GM23338 (cell line): ENCODE measurements around the gene TRDMT1. TPM values are rescaled to one million over a fixed set of nuclear protein-coding genes. Genes with fewer than 3 reads are reported as not detected.

ENCODE experiments used
- ATAC-seq: fragments of 200-7000 bp; cut with Tn5 transposase; 3 replicates; pipeline ENCODE4 v1.9.1; 2020
- DNase-seq: peaks from one replicate; pipeline ENCODE4 v3.0.0-alpha.2; 2015; ENCODE audit warnings: low spot score
- H2AFZ ChIP-seq: fragments of 200-600 bp; sonication (generic); 2 replicates; pipeline ENCODE4 v1.8.0; 2016; ENCODE audit warnings: antibody characterized with exemption, mild to moderate bottlenecking, moderate library complexity
- H3F3A ChIP-seq: fragments of 200-600 bp; sonication (generic); replicated peaks from 2 replicates; pipeline ENCODE4 v1.8.0; 2017; ENCODE audit warnings: antibody characterized with exemption, mixed run types, low read depth
- H3K27ac ChIP-seq: fragments of 200-600 bp; sonication (generic); 2 replicates; pipeline ENCODE4 v1.6.1; 2016; ENCODE audit warnings: low read depth
- H3K27me3 ChIP-seq: fragments of 200-600 bp; sonication (generic); 2 replicates; pipeline ENCODE4 v1.8.0; 2016; ENCODE audit warnings: mild to moderate bottlenecking, mixed run types, moderate library complexity; ENCODE audit not compliant: insufficient read depth
- H3K36me3 ChIP-seq: fragments of 200-600 bp; sonication (generic); 2 replicates; pipeline ENCODE4 v1.8.0; 2016; ENCODE audit warnings: mild to moderate bottlenecking; ENCODE audit not compliant: insufficient read depth
- H3K4me1 ChIP-seq: fragments of 200-600 bp; sonication (generic); 2 replicates; pipeline ENCODE4 v1.8.0; 2016; ENCODE audit warnings: mild to moderate bottlenecking, moderate library complexity; ENCODE audit not compliant: insufficient read depth
- H3K4me2 ChIP-seq: fragments of 200-600 bp; sonication (generic); 2 replicates; pipeline ENCODE4 v1.7.1; 2017; ENCODE audit warnings: mixed run types
- H3K4me3 ChIP-seq: fragments of 200-600 bp; sonication (generic); 2 replicates; pipeline ENCODE4 v1.6.1; 2016; ENCODE audit warnings: mixed run types
- H3K79me2 ChIP-seq: fragments of 200-600 bp; sonication (generic); replicated peaks from 2 replicates; pipeline ENCODE4 v1.8.0; 2017; ENCODE audit warnings: mild to moderate bottlenecking; ENCODE audit not compliant: insufficient read depth
- H3K9me2 ChIP-seq: fragments of 200-600 bp; sonication (generic); 2 replicates; pipeline ENCODE4 v1.8.0; 2017; ENCODE audit not compliant: insufficient read depth
- H4K20me1 ChIP-seq: fragments of 200-600 bp; sonication (generic); replicated peaks from 2 replicates; pipeline ENCODE4 v1.8.0; 2017; ENCODE audit warnings: mild to moderate bottlenecking; ENCODE audit not compliant: insufficient read depth
- H3K27ac Mint-ChIP-seq: 2 replicates; pipeline ENCODE4 v1.8.0; 2020; ENCODE audit warnings: inconsistent platforms, mild to moderate bottlenecking, moderate library complexity, mixed read lengths
- H3K27me3 Mint-ChIP-seq: 3 replicates; pipeline ENCODE4 v1.8.0; 2022; ENCODE audit warnings: low read depth, mild to moderate bottlenecking, moderate library complexity, mixed read lengths, inconsistent platforms; ENCODE audit not compliant: insufficient read depth, poor library complexity
- H3K36me3 Mint-ChIP-seq: 3 replicates; pipeline ENCODE4 v1.8.0; 2021; ENCODE audit warnings: low read depth, mild to moderate bottlenecking, inconsistent platforms, moderate library complexity, mixed read lengths
- H3K4me1 Mint-ChIP-seq: 3 replicates; pipeline ENCODE4 v1.8.0; 2020; ENCODE audit warnings: mild to moderate bottlenecking, inconsistent platforms, mixed read lengths
- H3K4me3 Mint-ChIP-seq: 3 replicates; pipeline ENCODE4 v1.8.0; 2021; ENCODE audit warnings: moderate library complexity, mild to moderate bottlenecking, inconsistent platforms, mixed read lengths
- H3K9me3 Mint-ChIP-seq: 3 replicates; pipeline ENCODE4 v1.8.0; 2020; ENCODE audit warnings: moderate library complexity, mild to moderate bottlenecking, inconsistent platforms, mixed read lengths
- CREB1 ChIP-seq: fragments of 250-450 bp; sonication (Bioruptor Pico); IDR thresholded peaks from 2 replicates; pipeline ENCODE4 v1.5.0; 2020; ENCODE audit warnings: low read depth, mild to moderate bottlenecking, moderate library complexity
- ETS1 ChIP-seq: IDR thresholded peaks from 2 replicates; pipeline ENCODE4 v1.6.1; 2016; ENCODE audit warnings: antibody characterized with exemption
- EZH2 ChIP-seq: fragments of 200-600 bp; sonication (generic); IDR thresholded peaks from one replicate; pipeline ENCODE4 v1.8.0; 2017; ENCODE audit warnings: antibody characterized with exemption, mild to moderate bottlenecking, low read depth; ENCODE audit not compliant: unreplicated experiment
- EZH2phosphoT487 ChIP-seq: fragments of 200-600 bp; sonication (generic); IDR thresholded peaks from one replicate; pipeline ENCODE4 v1.8.1; 2018; ENCODE audit warnings: antibody characterized with exemption; ENCODE audit not compliant: unreplicated experiment
- JUNB ChIP-seq: IDR thresholded peaks from one replicate; pipeline ENCODE4 v1.6.1; 2016; ENCODE audit warnings: antibody characterized with exemption; ENCODE audit not compliant: unreplicated experiment
- NANOG ChIP-seq: IDR thresholded peaks from 2 replicates; pipeline ENCODE4 v1.6.1; 2016; ENCODE audit warnings: antibody characterized with exemption, borderline replicate concordance
- POLR2AphosphoS5 ChIP-seq: IDR thresholded peaks from 2 replicates; pipeline ENCODE4 v1.6.1; 2016; ENCODE audit warnings: antibody characterized with exemption, low read depth
- STAT1 ChIP-seq: IDR thresholded peaks from one replicate; pipeline ENCODE4 v1.6.1; 2016; ENCODE audit warnings: antibody characterized with exemption; ENCODE audit not compliant: unreplicated experiment
- ZNF114 ChIP-seq: fragments of 250-450 bp; sonication (Bioruptor Pico); IDR thresholded peaks from 2 replicates; pipeline ENCODE4 v1.5.0; 2020; ENCODE audit warnings: mild to moderate bottlenecking, moderate library complexity
- ZNF331 ChIP-seq: fragments of 250-450 bp; sonication (Bioruptor Pico); IDR thresholded peaks from 2 replicates; pipeline ENCODE4 v1.5.0; 2020; ENCODE audit warnings: low read depth, mild to moderate bottlenecking, moderate library complexity
- ZNF462 ChIP-seq: fragments of 250-450 bp; sonication (Bioruptor Pico); IDR thresholded peaks from 2 replicates; pipeline ENCODE4 v1.5.0; 2020; ENCODE audit warnings: mild to moderate bottlenecking, moderate library complexity
- polyA plus RNA-seq: library from polyadenylated mRNA; unstranded; fragments of >200 nt; fragmentation: Nextera tagmentation; extraction: Ambion mirVana; gene quantifications from 2 replicates; pipeline ENCODE4 v1.2.1, GENCODE V29; 2016
- total RNA-seq: library from RNA; depleted of rRNA; stranded (reverse); fragments of >200 nt; shearing (Covaris generic); gene quantifications from 2 replicates; pipeline ENCODE4 v1.2.3, GENCODE V29; 2014
- TF ChIP-seq, protein P1 (sequence below), 2 experiments: fragments of 200-600 bp in 1 of 2; sonication (generic) in 1 of 2; conservative IDR thresholded peaks; 2 replicates each; pipeline versions ENCODE4 v1.5.1 to v1.6.1; 2016 to 2017; ENCODE audit warnings: antibody characterized with exemption in 2 of 2, low read depth in 2 of 2, mild to moderate bottlenecking in 2 of 2, moderate library complexity in 1 of 2

TRDMT1 gene
- total and polyA plus RNA-seq, 2 experiments from 2014 or later, result 16.0 to 37.7 TPM

- H3K4me2 ChIP-seq, result no peak overlapping the region
- H3K9me2 ChIP-seq, result no peaks in the 10 kb centered on the region
- H2AFZ ChIP-seq, result peak overlapping the region; percentile 30; the same call in 1 of the 2 replicates
- H3K4me1 ChIP-seq, result peaks cover 14% of the 10 kb centered on the region; the same call in 1 of the 2 replicates
- H3K27ac Mint-ChIP-seq, result no peak overlapping the region
- no peaks in the 10 kb centered on the region for H3K36me3 ChIP-seq
- no peak overlapping the region for H3K4me3 ChIP-seq
- no peaks in the 10 kb centered on the region for H4K20me1 ChIP-seq
- H3K27ac ChIP-seq, result no peak overlapping the region
- TF ChIP-seq ETS1, result no peak
- no peak for TF ChIP-seq NANOG
- no peak for TF ChIP-seq ZNF462 (CRISPR knock-in tag)
- TF ChIP-seq, protein P1, sequence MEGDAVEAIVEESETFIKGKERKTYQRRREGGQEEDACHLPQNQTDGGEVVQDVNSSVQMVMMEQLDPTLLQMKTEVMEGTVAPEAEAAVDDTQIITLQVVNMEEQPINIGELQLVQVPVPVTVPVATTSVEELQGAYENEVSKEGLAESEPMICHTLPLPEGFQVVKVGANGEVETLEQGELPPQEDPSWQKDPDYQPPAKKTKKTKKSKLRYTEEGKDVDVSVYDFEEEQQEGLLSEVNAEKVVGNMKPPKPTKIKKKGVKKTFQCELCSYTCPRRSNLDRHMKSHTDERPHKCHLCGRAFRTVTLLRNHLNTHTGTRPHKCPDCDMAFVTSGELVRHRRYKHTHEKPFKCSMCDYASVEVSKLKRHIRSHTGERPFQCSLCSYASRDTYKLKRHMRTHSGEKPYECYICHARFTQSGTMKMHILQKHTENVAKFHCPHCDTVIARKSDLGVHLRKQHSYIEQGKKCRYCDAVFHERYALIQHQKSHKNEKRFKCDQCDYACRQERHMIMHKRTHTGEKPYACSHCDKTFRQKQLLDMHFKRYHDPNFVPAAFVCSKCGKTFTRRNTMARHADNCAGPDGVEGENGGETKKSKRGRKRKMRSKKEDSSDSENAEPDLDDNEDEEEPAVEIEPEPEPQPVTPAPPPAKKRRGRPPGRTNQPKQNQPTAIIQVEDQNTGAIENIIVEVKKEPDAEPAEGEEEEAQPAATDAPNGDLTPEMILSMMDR (conservative IDR thresholded peaks at IDR 0.05; ENCODE audit: low read depth in 2 of 2), result no peak
- no peak for TF ChIP-seq ZNF331 (CRISPR knock-in tag)
- no peak for TF ChIP-seq POLR2AphosphoS5
- no peak for TF ChIP-seq ZNF114
- TF ChIP-seq JUNB, result no peak
- TF ChIP-seq EZH2, result no peak
- TF ChIP-seq CREB1 (CRISPR knock-in tag), result no peak
- TF ChIP-seq EZH2phosphoT487, result no peak
- TF ChIP-seq STAT1, result no peak
- H3K27me3 ChIP-seq, result peaks cover 17% of the 10 kb centered on the region
- H3K27me3 Mint-ChIP-seq, result peaks cover 12% of the 10 kb centered on the region
- 0 out of 2 replicates have a peak, but pooled peaks cover 3% of the 10 kb centered on the region for H3F3A ChIP-seq
- peaks cover 20% of the 10 kb centered on the region for H3K4me1 Mint-ChIP-seq
- no peak for DNase-seq
- ATAC-seq, result no peak
- peaks cover 3% of the 10 kb centered on the region; the same call in 1 of the 3 replicates for H3K9me3 Mint-ChIP-seq
- H3K36me3 Mint-ChIP-seq, result no peaks in the 10 kb centered on the region; the same call in 2 of the 3 replicates
- H3K79me2 ChIP-seq, result no peaks in the 10 kb centered on the region
- no peak overlapping the region for H3K4me3 Mint-ChIP-seq
Measured at GRCh38 chr10:17222329-17222728, 20.9 kb upstream of the TRDMT1 start.
